GM04503 (cell line): ENCODE results near the gene RASGRP3.

Experiments
- DNase-seq: peaks from one replicate; pipeline ENCODE4 v3.0.0-alpha.2; 2012; ENCODE audit warnings: low read depth

Gene RASGRP3

GRCh38 chr2:33522576-33522975 lies 46.1 kb downstream of the RASGRP3 start:
- peak; percentile 29 for DNase-seq

- no peak for DNase-seq
Observed at GRCh38 chr2:33525666-33526065, 49.2 kb downstream of the RASGRP3 start.

GRCh38 chr2:33526132-33526531 lies 49.7 kb downstream of the RASGRP3 start:
- no peak for DNase-seq

- DNase-seq, result no peak
Observed at GRCh38 chr2:33526921-33527320, 50.5 kb downstream of the RASGRP3 start.

- DNase-seq, result no peak
Observed at GRCh38 chr2:33528441-33528950, 52.0 kb downstream of the RASGRP3 start.

GRCh38 chr2:33529771-33530481 lies 53.5 kb downstream of the RASGRP3 start:
- DNase-seq, result peak; percentile 97

- no peak for DNase-seq
Observed at GRCh38 chr2:33530690-33531548, 54.5 kb downstream of the RASGRP3 start.

- no peak for DNase-seq
Observed at GRCh38 chr2:33531549-33532059, 55.2 kb downstream of the RASGRP3 start.

- no peak for DNase-seq
Observed at GRCh38 chr2:33532146-33532545, 55.7 kb downstream of the RASGRP3 start.

- DNase-seq, result no peak
Observed at GRCh38 chr2:33532966-33533365, 56.5 kb downstream of the RASGRP3 start.

GRCh38 chr2:33535421-33535820 lies 59.0 kb downstream of the RASGRP3 start:
- no peak for DNase-seq

GRCh38 chr2:33541243-33541642 lies 64.8 kb downstream of the RASGRP3 start:
- DNase-seq, result no peak

- DNase-seq, result no peak
Observed at GRCh38 chr2:33550206-33550605, 73.8 kb downstream of the RASGRP3 start.

GRCh38 chr2:33552758-33553461 lies 76.5 kb downstream of the RASGRP3 start:
- DNase-seq, result no peak

- no peak for DNase-seq
Observed at GRCh38 chr2:33555681-33556080, 79.2 kb downstream of the RASGRP3 start.

GRCh38 chr2:33559328-33559727 lies 82.9 kb downstream of the RASGRP3 start:
- DNase-seq, result no peak

GRCh38 chr2:33560017-33560416 lies 83.6 kb downstream of the RASGRP3 start:
- DNase-seq, result no peak

- DNase-seq, result no peak
Observed at GRCh38 chr2:33561872-33562271, 85.4 kb downstream of the RASGRP3 start.

GRCh38 chr2:33570681-33571080 lies 94.2 kb downstream of the RASGRP3 start:
- DNase-seq, result no peak

- no peak for DNase-seq
Observed at GRCh38 chr2:33573657-33574056, 97.2 kb downstream of the RASGRP3 start.

- no peak for DNase-seq
Observed at GRCh38 chr2:33577084-33577483, 100.6 kb downstream of the RASGRP3 start.

- no peak for DNase-seq
Observed at GRCh38 chr2:33577668-33578067, 101.2 kb downstream of the RASGRP3 start.
